Thyroid gland (tissue), 4 donors: ENCODE data around the gene RXRB.
"Not testable (repeated sequence)": the region's sequence is repeated elsewhere in the genome, so short reads cannot be mapped to it uniquely, and the experiment has no call there.

Experiments used
- POLR2A ChIP-seq, 2 donors: fragments of 450-650 bp; IDR thresholded peaks; one replicate each; pipeline ENCODE4 v1.6.1; 2017; ENCODE audit warnings: antibody characterized with exemption in 2 of 2, mild to moderate bottlenecking in 2 of 2, moderate library complexity in 1 of 2
- TF ChIP-seq, protein P1 (sequence below), 6 experiments: fragments of 200-600 bp in 3 of 6; fragments of 450-650 bp in 3 of 6; sonication (generic) in 3 of 6; IDR thresholded peaks; one replicate each; pipeline ENCODE4 v1.5.1; 2016 to 2019; ENCODE audit warnings: antibody characterized with exemption in 6 of 6, mild to moderate bottlenecking in 2 of 6, inconsistent platforms in 1 of 6, moderate library complexity in 1 of 6

DNA sequence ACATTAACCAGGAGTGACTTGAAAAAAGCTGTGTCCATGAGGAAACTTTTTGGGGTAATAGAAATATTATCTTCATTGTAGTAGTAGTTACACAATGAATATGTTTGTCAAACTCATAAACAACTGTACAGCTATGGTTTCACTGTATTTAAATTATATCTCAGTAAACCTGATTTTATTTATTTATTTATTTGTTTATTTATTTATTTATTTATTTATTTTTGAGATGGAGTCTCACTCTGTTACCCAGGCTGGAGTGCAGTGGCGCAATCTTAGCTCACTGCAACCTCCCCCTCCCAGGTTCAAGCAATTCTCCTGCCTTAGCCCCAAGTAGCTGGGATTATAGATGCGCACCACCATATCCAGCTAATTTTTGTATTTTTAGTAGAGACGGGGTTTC lies 49.9 kb downstream of the RXRB start:
- TF ChIP-seq POLR2A (IDR thresholded peaks at IDR 0.05), result not testable (repeated sequence)
- TF ChIP-seq, protein P1, sequence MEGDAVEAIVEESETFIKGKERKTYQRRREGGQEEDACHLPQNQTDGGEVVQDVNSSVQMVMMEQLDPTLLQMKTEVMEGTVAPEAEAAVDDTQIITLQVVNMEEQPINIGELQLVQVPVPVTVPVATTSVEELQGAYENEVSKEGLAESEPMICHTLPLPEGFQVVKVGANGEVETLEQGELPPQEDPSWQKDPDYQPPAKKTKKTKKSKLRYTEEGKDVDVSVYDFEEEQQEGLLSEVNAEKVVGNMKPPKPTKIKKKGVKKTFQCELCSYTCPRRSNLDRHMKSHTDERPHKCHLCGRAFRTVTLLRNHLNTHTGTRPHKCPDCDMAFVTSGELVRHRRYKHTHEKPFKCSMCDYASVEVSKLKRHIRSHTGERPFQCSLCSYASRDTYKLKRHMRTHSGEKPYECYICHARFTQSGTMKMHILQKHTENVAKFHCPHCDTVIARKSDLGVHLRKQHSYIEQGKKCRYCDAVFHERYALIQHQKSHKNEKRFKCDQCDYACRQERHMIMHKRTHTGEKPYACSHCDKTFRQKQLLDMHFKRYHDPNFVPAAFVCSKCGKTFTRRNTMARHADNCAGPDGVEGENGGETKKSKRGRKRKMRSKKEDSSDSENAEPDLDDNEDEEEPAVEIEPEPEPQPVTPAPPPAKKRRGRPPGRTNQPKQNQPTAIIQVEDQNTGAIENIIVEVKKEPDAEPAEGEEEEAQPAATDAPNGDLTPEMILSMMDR (IDR thresholded peaks at IDR 0.05), result not testable (repeated sequence)
